Stimulated activated CD8-positive, alpha-beta memory T cell treated with anti-CD3 and anti-CD28 coated beads, Interleukin-2, amount 100 ng/mL, for 48 hours (primary cell): Measurements from ENCODE around the gene GBF1.

Experiments used
- DNase-seq, 2 donors: peaks; one replicate each; pipeline ENCODE4 v3.0.0-alpha.2; 2020; ENCODE audit warnings: low read depth in 2 of 2

GBF1 gene

GRCh38 chr10:102409604-102410428 is 164.5 kb downstream of the GBF1 start:
- no peak for DNase-seq

- peak in 1 of 2 donors; percentile 53 for DNase-seq
Observed at GRCh38 chr10:102410429-102411073, 165.2 kb downstream of the GBF1 start.

- DNase-seq: no peak
Observed at GRCh38 chr10:102411341-102412255, 166.3 kb downstream of the GBF1 start.

GRCh38 chr10:102412293-102412692 is 167.0 kb downstream of the GBF1 start:
- no peak for DNase-seq

GRCh38 chr10:102413053-102413705 is 167.8 kb downstream of the GBF1 start:
- DNase-seq: no peak

GRCh38 chr10:102413806-102414561 is 168.7 kb downstream of the GBF1 start:
- DNase-seq: no peak

GRCh38 chr10:102414749-102415148 is 169.4 kb downstream of the GBF1 start:
- DNase-seq: no peak

GRCh38 chr10:102416283-102416682 is 171.0 kb downstream of the GBF1 start:
- no peak for DNase-seq

- DNase-seq: no peak
Observed at GRCh38 chr10:102416695-102417094, 171.4 kb downstream of the GBF1 start.

GRCh38 chr10:102418622-102419268 is 173.4 kb downstream of the GBF1 start, which contains the start of gene PSD:
TSS of gene PSD (minus strand) at chr10:102418785. CDS start at chr10:102417038, 1,747 bp downstream.
- no peak for DNase-seq

- peak in 1 of 2 donors; percentile 58 for DNase-seq
Observed at GRCh38 chr10:102419269-102420180, 174.2 kb downstream of the GBF1 start.

GRCh38 chr10:102420181-102420713 is 174.9 kb downstream of the GBF1 start:
- no peak for DNase-seq

- peak; percentile 94 to 95 for DNase-seq
Observed at GRCh38 chr10:102420714-102421506, 175.6 kb downstream of the GBF1 start, which contains the start of gene FBXL15. TSS of gene FBXL15 (plus strand) at chr10:102420836. CDS start at chr10:102421130, 294 bp downstream.

- DNase-seq: no peak
Observed at GRCh38 chr10:102421507-102421756, 176.1 kb downstream of the GBF1 start.

GRCh38 chr10:102421757-102422512 is 176.6 kb downstream of the GBF1 start:
- no peak for DNase-seq

- no peak for DNase-seq
Observed at GRCh38 chr10:102422545-102423129, 177.3 kb downstream of the GBF1 start.

GRCh38 chr10:102423372-102423968 is 178.1 kb downstream of the GBF1 start:
- DNase-seq: no peak
